Measurements from ENCODE around the gene MADCAM1.

MADCAM1 gene

DNA sequence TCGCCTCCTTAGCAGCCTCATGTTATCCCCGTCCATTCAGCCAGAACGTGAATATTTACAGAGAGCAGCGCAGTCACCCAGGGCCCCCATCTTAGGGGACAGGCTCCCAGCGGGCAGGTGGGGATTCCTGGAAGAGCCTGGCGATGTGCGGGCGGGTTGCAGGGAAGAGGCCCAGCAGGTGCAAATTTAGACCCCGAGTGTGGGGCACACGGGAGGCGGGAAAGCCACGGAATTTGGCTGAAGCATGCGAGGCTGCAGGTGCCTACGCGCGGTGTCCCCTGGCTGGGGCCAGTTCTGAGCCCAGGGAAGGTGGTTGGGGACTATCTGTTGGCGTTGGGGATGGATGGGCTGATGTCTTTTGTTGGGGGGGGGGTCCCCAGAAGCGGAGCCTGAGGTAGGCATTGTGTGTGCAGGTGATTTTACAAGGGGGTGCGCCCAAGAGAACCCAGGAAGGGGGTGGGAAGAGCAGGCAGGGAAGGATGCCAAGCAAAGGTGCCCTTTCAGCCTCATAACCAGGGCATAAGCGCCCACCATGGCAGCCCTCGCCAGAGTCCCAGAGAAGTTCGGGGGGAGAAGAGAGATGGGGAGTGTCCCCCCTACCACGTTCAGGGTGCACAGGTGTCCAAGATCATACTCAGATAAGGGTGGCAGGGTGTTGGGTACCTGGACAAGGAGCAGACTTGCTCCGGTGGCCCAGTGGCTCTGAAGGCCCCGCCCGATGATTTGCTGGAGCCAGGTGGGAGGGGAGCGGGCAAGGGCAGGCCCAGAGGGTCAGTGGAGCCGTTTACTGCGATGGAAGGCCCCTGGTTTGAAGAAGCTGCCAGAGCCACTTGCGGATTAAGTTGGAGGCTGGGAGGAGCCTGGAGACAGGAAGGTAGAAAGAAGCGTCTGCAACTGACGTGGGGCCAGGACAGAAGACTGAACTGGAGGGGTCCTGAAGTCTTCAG is 12.2 kb downstream of the MADCAM1 start:
- DNase-seq (ENCODE audit: low read depth), result no peak

GRCh38 chr19:510606-511100 is 14.4 kb downstream of the MADCAM1 start:
- no peak for DNase-seq (ENCODE audit: low read depth)

GRCh38 chr19:511101-511851 is 15.0 kb downstream of the MADCAM1 start:
- DNase-seq (ENCODE audit: low read depth), result no peak

DNA sequence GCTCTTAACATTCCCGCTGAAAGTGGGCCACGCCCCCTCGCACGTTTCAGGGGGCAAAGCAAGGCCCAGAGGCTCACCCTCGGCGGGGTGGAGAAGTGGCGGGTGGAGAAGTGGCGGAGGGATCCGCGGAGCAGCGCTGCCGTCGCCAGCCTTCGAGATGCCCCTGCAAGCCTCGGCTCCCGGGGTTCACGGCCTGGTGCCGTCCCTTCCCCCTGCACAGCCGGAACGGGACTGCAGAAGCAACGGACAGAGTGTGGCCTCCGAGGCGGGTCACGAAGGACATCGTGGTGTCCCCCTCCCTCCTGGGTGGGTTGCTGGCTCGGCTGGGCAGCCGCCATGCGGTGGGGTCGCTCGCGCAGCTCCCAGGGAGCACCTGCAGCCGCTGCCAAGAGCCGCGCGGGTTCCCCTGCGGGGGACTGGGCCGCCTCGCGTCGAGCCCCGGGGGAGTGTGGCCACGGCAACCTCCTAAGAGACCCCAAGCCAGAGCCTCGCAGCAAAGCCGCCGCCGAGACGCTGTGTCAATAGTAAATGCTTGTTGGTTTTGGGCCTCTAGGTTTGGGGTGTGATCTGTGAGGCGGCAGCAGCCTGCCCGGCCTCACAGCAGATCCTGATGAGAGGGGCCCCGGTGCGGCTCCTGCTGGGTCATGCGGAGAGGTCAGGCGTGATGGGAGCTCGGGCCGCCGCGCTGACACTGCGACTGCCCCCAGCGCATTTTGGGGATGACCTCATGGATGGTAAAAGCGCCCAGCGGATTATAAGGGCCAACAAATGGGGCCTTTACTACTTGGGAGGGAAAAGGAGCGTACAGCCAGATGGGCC is 16.5 kb downstream of the MADCAM1 start:
- DNase-seq (ENCODE audit: low read depth), result no peak

DNA sequence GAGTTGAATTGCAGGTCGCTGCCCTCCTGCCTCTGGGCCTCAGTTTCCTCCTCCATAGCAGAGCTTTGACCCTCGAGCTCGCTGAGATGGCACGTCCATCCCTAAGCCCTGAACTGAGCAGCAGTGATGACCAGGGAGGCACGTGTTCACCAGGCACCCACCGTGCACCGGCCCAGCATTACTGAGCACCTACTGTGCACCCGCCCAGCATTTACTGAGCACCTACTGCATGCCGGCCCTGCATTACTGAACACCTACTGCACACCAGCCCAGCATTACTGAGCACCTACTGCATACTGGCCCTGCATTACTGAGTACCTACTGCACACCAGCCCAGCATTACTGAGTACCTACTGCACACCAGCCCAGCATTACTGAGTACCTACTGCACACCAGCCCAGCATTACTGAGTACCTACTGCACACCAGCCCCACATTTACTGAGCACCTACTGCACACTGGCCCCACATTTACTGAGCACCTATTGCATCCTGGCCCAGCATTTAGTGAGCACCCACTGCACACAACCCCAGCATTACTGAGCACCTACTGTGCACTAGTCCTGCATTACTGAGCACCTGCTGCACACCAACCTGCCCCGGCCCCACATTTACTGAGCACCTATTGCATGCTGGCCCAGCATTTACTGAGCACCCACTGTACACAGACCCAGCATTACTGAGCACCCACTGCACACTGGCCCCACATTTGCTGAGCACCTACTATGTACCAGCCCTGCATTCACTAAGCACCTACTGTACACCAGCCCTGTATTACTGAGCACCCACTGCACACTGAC is 17.3 kb downstream of the MADCAM1 start:
- no peak for DNase-seq (ENCODE audit: low read depth)

DNA sequence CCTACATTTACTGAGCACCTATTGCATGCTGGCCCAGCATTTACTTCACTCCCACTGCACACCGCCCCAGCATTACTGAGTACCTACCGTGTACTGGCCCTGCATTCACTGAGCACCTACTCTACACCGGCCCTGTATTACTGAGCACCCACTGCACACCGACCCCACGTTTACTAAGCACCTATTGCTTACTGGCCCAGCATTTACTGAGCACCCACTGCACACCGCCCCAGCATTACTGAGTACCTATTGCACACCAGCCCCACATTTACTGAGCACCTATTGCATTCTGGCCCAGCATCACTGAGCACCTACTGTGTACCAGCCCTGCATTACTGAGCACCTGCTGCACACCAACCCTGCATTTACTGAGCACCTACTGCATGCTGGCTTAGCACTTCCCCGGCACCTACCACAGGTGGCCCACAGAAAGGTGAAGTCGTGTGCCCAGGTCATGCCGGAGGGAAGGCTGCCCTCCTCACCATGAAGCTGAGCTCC is 17.9 kb downstream of the MADCAM1 start:
- no peak for DNase-seq (ENCODE audit: low read depth)

DNA sequence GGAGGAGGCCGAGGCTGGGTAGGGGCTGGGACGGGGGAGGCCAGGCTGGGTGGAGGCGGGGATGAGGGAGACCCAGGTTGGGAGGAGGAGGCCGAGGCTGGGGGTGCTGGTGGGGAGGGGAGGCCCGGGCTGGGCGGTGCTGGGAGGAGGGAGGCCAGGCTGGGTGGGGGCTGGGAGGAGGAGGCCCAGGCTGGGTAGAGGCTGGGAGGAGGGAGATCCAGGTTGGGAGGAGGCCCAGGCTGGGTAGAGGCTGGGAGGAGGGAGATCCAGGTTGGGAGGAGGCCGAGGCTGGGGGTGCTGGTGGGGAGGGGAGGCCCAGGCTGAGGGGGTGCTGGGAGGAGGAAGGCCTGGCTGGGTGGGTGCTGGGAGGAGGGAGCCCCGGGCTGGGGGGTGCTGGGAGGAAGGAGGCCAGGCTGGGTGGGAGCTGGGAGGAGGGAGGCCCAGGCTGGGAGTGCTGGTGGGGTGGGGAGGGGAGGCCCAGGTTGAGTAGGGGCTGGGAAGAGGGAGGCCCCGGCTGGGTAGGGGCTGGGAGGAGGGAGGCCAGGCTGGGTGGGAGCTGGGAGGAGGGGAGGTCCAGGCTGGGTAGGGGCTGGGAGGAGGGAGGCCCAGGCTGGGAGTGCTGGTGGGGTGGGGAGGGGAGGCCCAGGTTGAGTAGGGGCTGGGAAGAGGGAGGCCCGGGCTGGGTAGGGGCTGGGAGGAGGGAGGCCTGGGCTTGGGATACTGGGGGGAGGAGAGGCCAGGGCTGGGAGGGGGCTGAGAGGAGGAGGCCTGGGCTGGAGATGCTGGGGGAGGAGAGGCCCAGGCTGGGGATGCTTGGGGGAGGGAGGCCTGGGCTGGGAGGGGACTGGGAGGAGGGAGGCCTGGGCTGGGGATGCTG is 21.7 kb downstream of the MADCAM1 start:
- no peak for DNase-seq (ENCODE audit: low read depth)

- no peak for DNase-seq (ENCODE audit: low read depth)
Measured at GRCh38 chr19:518598-519231, 22.4 kb downstream of the MADCAM1 start.

DNA sequence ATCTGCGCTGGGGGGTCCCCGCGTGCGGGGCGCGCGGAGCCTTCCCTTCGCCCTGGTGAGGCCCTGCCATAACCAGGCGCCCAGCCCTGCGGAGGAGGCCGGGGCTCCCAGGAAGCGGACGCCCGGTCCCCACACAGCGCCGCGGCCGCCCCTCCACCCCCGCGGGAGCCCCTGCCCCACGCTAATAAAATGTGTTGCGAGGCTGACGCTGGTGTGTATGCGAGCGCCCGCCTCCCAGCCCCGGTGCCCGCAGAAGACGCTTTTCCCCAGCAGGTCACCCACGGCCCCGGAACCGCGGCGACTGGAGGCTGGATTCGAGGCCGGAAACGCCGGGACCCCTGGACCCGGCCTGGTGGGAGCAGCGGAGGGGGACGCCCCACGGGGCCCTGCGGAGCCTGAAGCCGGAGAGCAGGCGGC is 23.2 kb downstream of the MADCAM1 start:
- DNase-seq (ENCODE audit: low read depth), result no peak

GRCh38 chr19:522726-523125 is 26.4 kb downstream of the MADCAM1 start:
- DNase-seq (ENCODE audit: low read depth), result no peak

- DNase-seq (ENCODE audit: low read depth), result no peak
Measured at GRCh38 chr19:524062-524674, 27.9 kb downstream of the MADCAM1 start.

DNA sequence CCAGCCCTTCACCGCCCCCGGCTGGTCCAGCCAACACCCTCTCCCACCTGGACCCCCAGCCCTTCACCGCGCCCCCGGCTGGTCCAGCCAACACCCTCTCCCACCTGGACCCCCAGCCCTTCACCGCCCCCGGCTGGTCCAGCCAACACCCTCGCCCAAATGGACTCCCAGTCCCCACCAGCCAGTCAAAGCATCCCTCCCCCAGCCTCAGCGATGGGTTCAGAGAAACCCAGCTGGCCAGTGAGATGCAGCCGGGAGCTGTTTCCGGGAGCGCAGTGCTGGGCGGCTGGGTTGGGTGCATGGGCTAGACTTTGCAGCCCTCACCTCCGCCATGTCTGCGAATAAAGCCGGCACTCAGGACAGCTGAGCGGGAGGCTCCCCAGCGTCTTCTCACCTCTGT is 28.7 kb downstream of the MADCAM1 start:
- no peak for DNase-seq (ENCODE audit: low read depth)

GRCh38 chr19:525857-526419 is 29.7 kb downstream of the MADCAM1 start:
- no peak for DNase-seq (ENCODE audit: low read depth)

DNA sequence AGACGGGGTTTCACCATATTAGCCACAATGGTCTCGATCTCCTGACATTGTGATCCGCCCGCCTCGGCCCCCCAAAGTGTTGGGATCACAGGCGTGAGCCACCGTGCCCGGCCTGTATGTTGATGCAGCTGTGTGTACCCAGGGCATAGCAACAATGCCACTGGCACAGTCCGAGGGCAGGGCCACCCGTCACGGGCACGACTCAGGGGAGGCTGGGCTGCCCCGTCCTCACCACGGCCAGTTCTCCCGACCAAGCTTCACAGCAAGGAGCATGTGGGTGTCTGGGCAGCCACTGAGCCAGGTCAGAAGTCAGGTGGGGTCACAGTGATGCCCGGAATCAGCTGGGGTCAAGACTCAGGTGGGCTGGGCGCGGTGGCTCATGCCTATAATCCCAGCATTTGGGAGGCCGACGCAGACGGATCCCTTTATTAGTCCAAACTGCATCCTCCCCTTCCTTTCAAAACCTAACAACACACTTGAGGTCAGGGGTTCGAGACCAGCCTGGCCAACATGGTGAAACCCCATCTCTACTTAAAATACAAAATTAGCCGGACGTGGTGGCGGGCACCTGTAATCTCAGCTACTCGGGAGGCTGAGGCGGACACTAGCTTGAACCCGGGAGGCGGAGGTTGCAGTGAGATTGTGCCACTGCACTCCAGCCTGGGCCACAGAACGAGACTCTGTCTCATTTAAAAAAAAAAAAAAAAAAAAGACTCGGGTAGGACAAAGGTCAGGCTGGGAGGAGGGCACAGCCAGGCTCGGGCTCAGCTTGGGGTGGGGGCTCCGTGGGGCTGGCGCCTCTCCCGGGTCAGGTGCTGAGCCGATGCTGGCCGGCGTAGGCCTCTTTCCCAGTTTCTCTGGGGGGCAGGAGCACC is 34.1 kb downstream of the MADCAM1 start:
- DNase-seq (ENCODE audit: low read depth), result no peak

- DNase-seq (ENCODE audit: low read depth), result no peak
Measured at GRCh38 chr19:531009-531752, 34.9 kb downstream of the MADCAM1 start.

- no peak for DNase-seq (ENCODE audit: low read depth)
Measured at GRCh38 chr19:531753-532560, 35.7 kb downstream of the MADCAM1 start, which contains the start of gene CDC34. TSS of gene CDC34 (plus strand) at chr19:531760. CDS start at chr19:531932, 172 bp downstream.
